ENCODE results near the gene RGS1.

RGS1 gene

DNA sequence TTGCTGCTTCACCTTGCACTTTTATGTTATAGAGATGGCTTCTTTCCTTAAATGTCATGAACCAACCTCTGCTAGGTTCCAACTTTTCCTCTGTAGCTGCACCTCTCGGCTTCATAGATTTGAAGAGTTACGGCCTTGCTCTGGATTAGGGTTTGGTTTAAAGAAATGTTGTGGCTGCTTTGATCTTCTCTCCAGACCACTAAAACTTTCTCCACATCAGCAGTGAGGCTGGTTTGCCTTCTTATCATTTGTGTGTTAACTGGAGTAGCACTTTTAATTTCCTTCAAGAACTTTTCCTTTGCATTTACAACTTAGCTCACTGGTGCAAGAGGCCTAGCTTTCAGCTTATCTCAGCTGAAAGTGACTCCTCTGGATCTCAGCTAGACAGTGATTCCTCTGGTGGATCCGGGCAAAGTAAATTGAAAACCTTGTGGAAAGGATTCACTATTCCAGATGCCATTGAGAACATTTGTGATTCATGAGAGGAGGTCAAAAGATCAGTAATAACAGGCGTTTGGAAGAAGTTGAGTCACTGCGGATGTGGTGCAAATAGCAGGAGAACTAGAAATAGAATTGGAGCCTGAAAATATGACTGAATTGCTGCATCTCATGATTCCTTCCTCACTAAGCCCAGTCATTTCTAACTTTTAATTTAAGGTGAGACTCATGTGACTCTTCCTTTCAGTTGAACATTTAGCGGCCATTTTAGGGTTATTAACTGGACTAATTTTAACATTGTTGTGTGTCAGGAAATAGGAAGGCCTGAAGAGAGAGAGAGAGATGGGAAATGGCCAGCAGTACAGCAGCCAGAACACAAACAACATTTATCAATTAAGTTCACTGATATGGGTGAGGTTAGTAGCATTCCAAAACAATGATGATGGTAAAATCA lies 16.2 kb upstream of the RGS1 start:
- Histone ChIP-seq H3K9me3 (no peaks in the 10 kb centered on the region), H3K27me3 (no peaks in the 10 kb centered on the region), H3K4me3 (ENCODE audit: low read depth, low read length) (no peak overlapping the region), H3K4me1 (peaks cover 2% of the 10 kb centered on the region; the same call in 1 of the 2 replicates), H3K36me3 (no peaks in the 10 kb centered on the region)
- TF ChIP-seq, protein P1, sequence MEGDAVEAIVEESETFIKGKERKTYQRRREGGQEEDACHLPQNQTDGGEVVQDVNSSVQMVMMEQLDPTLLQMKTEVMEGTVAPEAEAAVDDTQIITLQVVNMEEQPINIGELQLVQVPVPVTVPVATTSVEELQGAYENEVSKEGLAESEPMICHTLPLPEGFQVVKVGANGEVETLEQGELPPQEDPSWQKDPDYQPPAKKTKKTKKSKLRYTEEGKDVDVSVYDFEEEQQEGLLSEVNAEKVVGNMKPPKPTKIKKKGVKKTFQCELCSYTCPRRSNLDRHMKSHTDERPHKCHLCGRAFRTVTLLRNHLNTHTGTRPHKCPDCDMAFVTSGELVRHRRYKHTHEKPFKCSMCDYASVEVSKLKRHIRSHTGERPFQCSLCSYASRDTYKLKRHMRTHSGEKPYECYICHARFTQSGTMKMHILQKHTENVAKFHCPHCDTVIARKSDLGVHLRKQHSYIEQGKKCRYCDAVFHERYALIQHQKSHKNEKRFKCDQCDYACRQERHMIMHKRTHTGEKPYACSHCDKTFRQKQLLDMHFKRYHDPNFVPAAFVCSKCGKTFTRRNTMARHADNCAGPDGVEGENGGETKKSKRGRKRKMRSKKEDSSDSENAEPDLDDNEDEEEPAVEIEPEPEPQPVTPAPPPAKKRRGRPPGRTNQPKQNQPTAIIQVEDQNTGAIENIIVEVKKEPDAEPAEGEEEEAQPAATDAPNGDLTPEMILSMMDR (IDR thresholded peaks at IDR 0.05; ENCODE audit: low read depth, low read length), result no peak
- DNase-seq, result no peak

DNA sequence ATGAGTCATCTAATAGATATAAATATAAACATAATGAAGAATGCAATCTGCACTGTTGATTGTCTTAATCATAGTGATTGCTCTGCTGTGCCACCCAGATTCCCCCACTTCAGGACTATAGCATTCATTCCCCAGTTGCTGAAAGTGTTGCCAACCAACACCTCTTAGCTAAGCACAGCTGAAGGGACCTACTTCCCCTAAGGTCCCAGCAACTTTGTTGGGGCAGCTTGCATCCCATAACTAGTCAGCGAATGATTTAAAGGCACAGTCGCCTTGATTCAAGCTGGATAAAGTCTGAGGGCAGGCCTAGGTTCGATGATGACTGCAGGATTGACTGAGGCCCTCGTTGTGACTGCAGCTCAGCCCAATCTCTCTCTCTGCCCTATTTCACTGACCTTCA lies 14.3 kb upstream of the RGS1 start:
- Histone ChIP-seq H3K4me3 (ENCODE audit: low read depth, low read length) (no peak overlapping the region), H3K27me3 (no peaks in the 10 kb centered on the region), H3K36me3 (no peaks in the 10 kb centered on the region), H3K9me3 (no peaks in the 10 kb centered on the region), H3K4me1 (peaks cover 2% of the 10 kb centered on the region; the same call in 1 of the 2 replicates)
- no peak for DNase-seq
- TF ChIP-seq, protein P1 (IDR thresholded peaks at IDR 0.05; ENCODE audit: low read depth, low read length), result no peak

DNA sequence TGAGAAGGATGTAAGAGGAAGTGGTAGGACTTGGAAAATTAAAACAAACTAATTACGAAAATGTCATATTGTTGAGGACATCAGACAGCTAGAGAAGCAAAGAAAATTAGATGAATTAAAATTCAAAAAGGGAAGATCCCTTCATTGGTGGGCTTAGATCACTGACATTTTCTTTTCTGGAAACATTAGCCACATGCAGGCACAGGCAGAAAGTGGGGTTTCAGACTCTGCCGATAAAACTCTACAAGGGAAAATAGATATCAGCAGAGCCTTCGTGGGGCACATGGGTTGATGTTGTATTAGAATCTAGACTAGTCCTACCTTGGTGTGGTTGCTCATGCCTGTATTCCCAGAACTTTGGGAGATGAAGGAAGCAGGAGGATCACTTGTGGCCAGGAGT lies 12.4 kb upstream of the RGS1 start:
- Histone ChIP-seq H3K36me3 (no peaks in the 10 kb centered on the region), H3K27me3 (no peaks in the 10 kb centered on the region), H3K9me3 (no peaks in the 10 kb centered on the region), H3K4me3 (ENCODE audit: low read depth, low read length) (no peak overlapping the region), H3K4me1 (peaks cover 2% of the 10 kb centered on the region; the same call in 1 of the 2 replicates)
- DNase-seq, result no peak
- TF ChIP-seq, protein P1 (IDR thresholded peaks at IDR 0.05; ENCODE audit: low read depth, low read length), result no peak

DNA sequence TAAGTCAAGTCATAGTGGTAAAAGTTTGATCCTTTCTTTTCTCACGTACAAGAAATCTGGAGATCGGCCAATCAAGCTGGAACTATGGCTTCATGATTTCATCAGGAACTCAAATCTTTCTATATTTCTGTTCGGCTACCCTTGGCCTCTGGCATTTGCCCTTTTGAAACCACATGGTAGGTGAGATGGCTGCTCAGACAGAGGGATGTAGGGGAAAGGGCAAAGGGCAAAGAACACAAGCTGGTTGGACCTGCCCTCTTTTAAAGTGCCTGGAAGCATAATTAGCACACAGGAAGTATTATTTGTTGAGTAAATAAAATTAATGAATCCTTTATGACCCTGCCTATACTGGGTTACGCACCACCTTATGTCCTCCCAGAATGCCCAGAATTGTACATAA lies 11.5 kb upstream of the RGS1 start:
- no peaks in the 10 kb centered on the region for H3K36me3 ChIP-seq
- no peaks in the 10 kb centered on the region for H3K9me3 ChIP-seq
- TF ChIP-seq, protein P1 (IDR thresholded peaks at IDR 0.05; ENCODE audit: low read depth, low read length), result no peak
- H3K27me3 ChIP-seq, result no peaks in the 10 kb centered on the region
- H3K4me1 ChIP-seq, result peaks cover 2% of the 10 kb centered on the region; the same call in 1 of the 2 replicates
- no peak overlapping the region for H3K4me3 ChIP-seq (ENCODE audit: low read depth, low read length)
- no peak for DNase-seq

DNA sequence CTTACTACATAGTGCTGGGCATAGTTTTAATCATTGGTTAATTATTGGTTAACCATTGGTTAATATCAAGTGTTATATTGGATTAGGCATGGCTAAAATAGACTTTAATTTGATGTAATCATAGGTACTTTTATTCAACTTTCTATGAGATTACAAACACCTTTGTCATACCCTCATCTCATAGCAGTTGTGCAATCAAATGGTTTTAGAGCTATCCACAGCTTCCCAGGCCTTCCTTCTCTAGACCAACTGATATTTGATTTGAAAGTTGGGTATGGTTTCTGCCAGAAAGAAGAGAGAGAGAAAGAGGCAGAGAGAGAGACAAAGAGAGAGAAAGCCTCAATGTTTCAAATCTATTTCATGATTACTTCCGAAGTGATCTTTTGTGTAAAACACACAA lies 9.6 kb upstream of the RGS1 start:
- no peaks in the 10 kb centered on the region for H3K27me3 ChIP-seq

More for the DNA sequence above, 9.6 kb upstream of the RGS1 start:
- Histone ChIP-seq H3K9me3 (no peaks in the 10 kb centered on the region), H3K4me3 (ENCODE audit: low read depth, low read length) (no peak overlapping the region), H3K36me3 (no peaks in the 10 kb centered on the region), H3K4me1 (peaks cover 2% of the 10 kb centered on the region; the same call in 1 of the 2 replicates)
- TF ChIP-seq, protein P1 (IDR thresholded peaks at IDR 0.05; ENCODE audit: low read depth, low read length), result no peak
- DNase-seq, result no peak
